Diencephalon (tissue), 1 donor: ENCODE measurements around the gene TEX13A. TPM values are rescaled to one million over a fixed set of nuclear protein-coding genes. Genes with fewer than 3 reads are reported as not detected.

Experiments
- total RNA-seq: library from RNA; depleted of rRNA; stranded (reverse); fragments of >200 nt; gene quantifications from one replicate; pipeline ENCODE4 v1.2.3, GENCODE V29; 2014

The TEX13A gene, protein sequence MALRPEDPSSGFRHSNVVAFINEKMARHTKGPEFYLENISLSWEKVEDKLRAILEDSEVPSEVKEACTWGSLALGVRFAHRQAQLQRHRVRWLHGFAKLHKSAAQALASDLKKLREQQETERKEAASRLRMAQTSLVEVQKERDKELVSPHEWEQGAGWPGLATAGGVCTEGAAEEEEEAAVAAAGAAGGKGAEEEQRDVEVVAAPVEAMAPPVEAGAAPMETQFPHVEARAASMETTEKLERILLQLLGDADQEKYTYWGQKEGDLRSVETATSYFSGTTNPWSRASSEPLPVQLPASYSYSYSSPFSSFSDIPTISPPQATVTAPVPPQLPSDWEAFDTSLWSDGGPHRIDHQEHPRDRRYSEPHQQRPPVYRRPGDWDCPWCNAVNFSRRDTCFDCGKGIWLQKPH
- total RNA-seq = not detected

GRCh38 chrX:105220636-105221035 lies at the start of gene TEX13A:
TEX13A (minus strand) TSS chrX:105220694; CDS start chrX:105220397, 297 bp downstream.

